CD8-positive, alpha-beta memory T cell (primary cell): ENCODE measurements around the gene CYP27C1. TPM values are rescaled to one million over a fixed set of nuclear protein-coding genes. Genes with fewer than 3 reads are reported as not detected.

Experiments
- CTCF ChIA-PET: fragments of 350-600 bp; sonication (Branson Sonifier 250); formaldehyde crosslinking; loops from one replicate; lab custom pipeline; 2021; ENCODE audit warnings: antibody characterized with exemption; lab: Charles Lee
- POLR2A ChIA-PET: fragments of 350-600 bp; sonication (Branson Sonifier 250); formaldehyde crosslinking; loops from one replicate; lab custom pipeline; 2021; ENCODE audit warnings: antibody characterized with exemption; lab: Charles Lee
- DNase-seq, 5 donors: peaks; one replicate each; pipeline versions ENCODE4 v3.0.0 to v3.0.0-alpha.2; 2020 to 2022; ENCODE audit warnings: mixed read lengths in 1 of 5
- H3K27ac ChIP-seq: one replicate; pipeline ENCODE4 v1.7.0; 2013; ENCODE audit warnings: low read depth, mild to moderate bottlenecking, low read length, moderate library complexity
- H3K27me3 ChIP-seq: 2 replicates; pipeline ENCODE4 v1.7.0; 2013; ENCODE audit warnings: low read length, mild to moderate bottlenecking; ENCODE audit not compliant: insufficient read depth, poor library complexity, severe bottlenecking
- H3K36me3 ChIP-seq: 2 replicates; pipeline ENCODE4 v1.7.0; 2013; ENCODE audit warnings: mild to moderate bottlenecking, low read length, moderate library complexity; ENCODE audit not compliant: insufficient read depth
- H3K4me1 ChIP-seq: 2 replicates; pipeline ENCODE4 v1.7.0; 2013; ENCODE audit warnings: mild to moderate bottlenecking, low read length, moderate library complexity; ENCODE audit not compliant: insufficient read depth
- H3K4me3 ChIP-seq: 2 replicates; pipeline ENCODE4 v1.7.0; 2013; ENCODE audit warnings: mild to moderate bottlenecking, low read length
- H3K9me3 ChIP-seq: 2 replicates; pipeline ENCODE4 v1.7.0; 2013; ENCODE audit warnings: mild to moderate bottlenecking, low read length
- H3K27ac Mint-ChIP-seq, 8 donors: one replicate each; pipeline ENCODE4 v1.8.0; 2020 to 2021; ENCODE audit warnings: mixed read lengths in 8 of 8, mild to moderate bottlenecking in 6 of 8, inconsistent platforms in 3 of 8, moderate library complexity in 3 of 8
- H3K27me3 Mint-ChIP-seq, 2 donors: one replicate each; pipeline ENCODE4 v1.8.0; 2020 to 2021; ENCODE audit warnings: mixed read lengths in 2 of 2, mild to moderate bottlenecking in 1 of 2, moderate library complexity in 1 of 2
- H3K36me3 Mint-ChIP-seq, 3 donors: one replicate each; pipeline ENCODE4 v1.8.0; 2020 to 2021; ENCODE audit warnings: mixed read lengths in 3 of 3, inconsistent platforms in 1 of 3, mild to moderate bottlenecking in 1 of 3
- H3K4me1 Mint-ChIP-seq, 3 donors: one replicate each; pipeline ENCODE4 v1.8.0; 2020 to 2021; ENCODE audit warnings: mixed read lengths in 3 of 3, inconsistent platforms in 1 of 3, mild to moderate bottlenecking in 1 of 3
- H3K4me3 Mint-ChIP-seq, 7 donors: one replicate each; pipeline ENCODE4 v1.8.0; 2020 to 2021; ENCODE audit warnings: mixed read lengths in 7 of 7, mild to moderate bottlenecking in 6 of 7, moderate library complexity in 4 of 7, inconsistent platforms in 2 of 7
- H3K9me3 Mint-ChIP-seq, 5 donors: one replicate each; pipeline ENCODE4 v1.8.0; 2020 to 2022; ENCODE audit warnings: mixed read lengths in 5 of 5, mild to moderate bottlenecking in 3 of 5, moderate library complexity in 2 of 5, inconsistent platforms in 1 of 5
- polyA plus RNA-seq: library from polyadenylated mRNA; unstranded; fragments of 300-500 nt; fragmentation: Illumina TruSeq; gene quantifications from one replicate; pipeline ENCODE4 v1.2.3, GENCODE V29; 2021
- total RNA-seq, 2 experiments: library from RNA; stranded (reverse); gene quantifications; one replicate each; pipeline ENCODE4 v1.2.3, GENCODE V29; 2021

The CYP27C1 gene
- total and polyA plus RNA-seq, 3 experiments from 2014 or later = not detected

DNA sequence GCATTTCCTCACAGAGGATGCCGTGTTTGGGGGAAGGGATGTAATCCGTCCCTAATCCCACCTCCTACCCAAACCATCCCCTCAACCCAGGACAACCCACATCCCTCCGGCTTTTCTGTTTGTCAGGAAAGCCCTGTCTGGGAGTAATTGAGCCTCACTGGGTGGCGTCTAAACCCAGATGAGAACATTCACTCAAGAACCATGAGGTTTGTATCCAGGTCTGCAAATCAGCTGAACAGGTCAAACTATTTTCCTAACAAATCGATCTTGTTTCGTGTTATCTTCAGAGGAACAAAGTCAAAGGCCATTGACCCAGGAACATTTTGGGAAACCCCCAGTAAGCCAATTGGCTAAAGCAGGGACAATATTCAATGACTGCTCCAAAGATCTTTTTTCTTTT is 25.7 kb downstream of the CYP27C1 start:
- ChIA-PET CTCF (no interaction called here), POLR2A (no interaction called here)
- H3K4me1 ChIP-seq = no peaks in the 10 kb centered on the region
- Mint-ChIP-seq H3K36me3 (no peaks in the 10 kb centered on the region), H3K4me1 (peaks cover 0 to 6% (median 0%) of the 10 kb centered on the region in 3 donors), H3K9me3 (peaks cover 0 to 3% (median 0%) of the 10 kb centered on the region in 5 donors), H3K27ac (peak overlapping the region in 1 of 8 donors; percentile 93), H3K4me3 (no peak overlapping the region), H3K27me3 (peaks cover 11 to 14% of the 10 kb centered on the region in 2 donors)
- no peak overlapping the region for H3K27ac ChIP-seq
- H3K9me3 ChIP-seq = no peaks in the 10 kb centered on the region
- H3K4me3 ChIP-seq = no peak overlapping the region
- no peaks in the 10 kb centered on the region for H3K36me3 ChIP-seq
- H3K27me3 ChIP-seq = no peaks in the 10 kb centered on the region
- DNase-seq = no peak

DNA sequence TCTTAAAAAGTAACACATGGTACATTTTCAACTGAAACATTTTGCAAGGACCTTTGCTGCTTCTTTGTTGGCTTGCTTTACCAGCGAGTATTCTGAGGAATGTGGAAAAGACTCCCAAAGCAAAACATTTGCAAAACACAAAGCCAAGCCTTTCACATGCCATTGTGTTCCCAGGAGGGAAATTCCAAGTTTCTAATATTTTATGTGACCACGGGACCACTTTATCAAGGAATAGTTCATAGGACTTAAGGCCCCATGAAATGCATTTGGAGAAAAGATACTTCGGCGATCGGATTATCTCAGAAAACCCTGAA is 26.2 kb downstream of the CYP27C1 start:
- no peak overlapping the region for H3K4me3 Mint-ChIP-seq
- H3K36me3 Mint-ChIP-seq = no peaks in the 10 kb centered on the region
- H3K36me3 ChIP-seq = no peaks in the 10 kb centered on the region
- no peak for DNase-seq
- ChIA-PET CTCF (no interaction called here), POLR2A (no interaction called here)
- H3K27ac ChIP-seq = no peak overlapping the region
- H3K4me3 ChIP-seq = no peak overlapping the region
- no peaks in the 10 kb centered on the region for H3K9me3 ChIP-seq
- peaks cover 0 to 3% (median 2%) of the 10 kb centered on the region in 5 donors for H3K9me3 Mint-ChIP-seq
- no peaks in the 10 kb centered on the region for H3K27me3 ChIP-seq
- H3K4me1 Mint-ChIP-seq = peaks cover 0 to 6% (median 0%) of the 10 kb centered on the region in 3 donors
- H3K27ac Mint-ChIP-seq = no peak overlapping the region
- peaks cover 11 to 18% of the 10 kb centered on the region in 2 donors for H3K27me3 Mint-ChIP-seq
- no peaks in the 10 kb centered on the region for H3K4me1 ChIP-seq

DNA sequence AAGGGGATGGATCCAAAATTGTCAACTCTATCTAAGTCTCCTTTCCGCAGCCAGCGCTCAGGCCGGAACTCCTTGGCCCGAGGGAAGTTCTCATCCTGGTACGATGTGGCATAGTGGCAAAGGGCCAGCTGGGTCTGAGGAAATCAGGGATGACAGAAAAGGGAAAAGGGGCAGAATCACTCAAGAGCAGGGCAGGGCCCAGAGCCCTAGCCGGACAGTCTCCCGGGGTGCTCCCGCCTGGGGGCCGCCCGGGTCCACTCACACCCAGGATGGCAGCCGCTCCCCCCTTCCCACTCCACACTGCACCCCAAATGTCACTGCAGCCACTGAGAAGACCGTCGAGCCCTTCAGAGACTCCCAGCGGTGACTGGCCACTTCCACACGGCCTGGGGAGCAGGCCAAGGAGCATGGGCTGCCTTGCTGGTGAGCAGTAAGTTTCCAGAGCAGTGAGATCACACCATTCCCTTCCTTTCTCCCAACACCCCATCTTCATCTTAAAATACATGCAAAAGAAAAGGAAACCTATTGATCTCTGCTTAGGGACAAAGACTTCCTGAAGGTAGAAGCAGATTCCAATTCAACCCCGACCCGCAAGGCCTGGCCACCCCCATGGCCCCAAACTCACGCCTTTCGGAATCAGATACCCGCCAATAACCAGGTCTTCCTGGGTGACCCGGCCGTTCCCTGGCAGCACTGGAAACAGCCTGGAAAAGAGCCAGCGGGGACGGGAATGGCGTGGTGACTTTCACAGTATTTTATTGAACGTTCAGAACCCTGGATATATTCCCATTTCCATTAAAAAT is 26.7 kb downstream of the CYP27C1 start:
- CTCF ChIA-PET = no interaction called here
- H3K27ac ChIP-seq = no peak overlapping the region
- no peak for DNase-seq
- H3K36me3 ChIP-seq = no peaks in the 10 kb centered on the region
- H3K4me1 Mint-ChIP-seq = peaks cover 0 to 6% (median 0%) of the 10 kb centered on the region in 3 donors
- peaks cover 11 to 24% of the 10 kb centered on the region in 2 donors for H3K27me3 Mint-ChIP-seq
- no peaks in the 10 kb centered on the region for H3K27me3 ChIP-seq
- H3K36me3 Mint-ChIP-seq = no peaks in the 10 kb centered on the region
- H3K9me3 Mint-ChIP-seq = peaks cover 0 to 7% (median 2%) of the 10 kb centered on the region in 5 donors
- no peak overlapping the region for H3K4me3 ChIP-seq
- H3K27ac Mint-ChIP-seq = no peak overlapping the region
- H3K4me1 ChIP-seq = no peaks in the 10 kb centered on the region
- POLR2A ChIA-PET = no interaction called here
- no peak overlapping the region for H3K4me3 Mint-ChIP-seq
- no peaks in the 10 kb centered on the region for H3K9me3 ChIP-seq

DNA sequence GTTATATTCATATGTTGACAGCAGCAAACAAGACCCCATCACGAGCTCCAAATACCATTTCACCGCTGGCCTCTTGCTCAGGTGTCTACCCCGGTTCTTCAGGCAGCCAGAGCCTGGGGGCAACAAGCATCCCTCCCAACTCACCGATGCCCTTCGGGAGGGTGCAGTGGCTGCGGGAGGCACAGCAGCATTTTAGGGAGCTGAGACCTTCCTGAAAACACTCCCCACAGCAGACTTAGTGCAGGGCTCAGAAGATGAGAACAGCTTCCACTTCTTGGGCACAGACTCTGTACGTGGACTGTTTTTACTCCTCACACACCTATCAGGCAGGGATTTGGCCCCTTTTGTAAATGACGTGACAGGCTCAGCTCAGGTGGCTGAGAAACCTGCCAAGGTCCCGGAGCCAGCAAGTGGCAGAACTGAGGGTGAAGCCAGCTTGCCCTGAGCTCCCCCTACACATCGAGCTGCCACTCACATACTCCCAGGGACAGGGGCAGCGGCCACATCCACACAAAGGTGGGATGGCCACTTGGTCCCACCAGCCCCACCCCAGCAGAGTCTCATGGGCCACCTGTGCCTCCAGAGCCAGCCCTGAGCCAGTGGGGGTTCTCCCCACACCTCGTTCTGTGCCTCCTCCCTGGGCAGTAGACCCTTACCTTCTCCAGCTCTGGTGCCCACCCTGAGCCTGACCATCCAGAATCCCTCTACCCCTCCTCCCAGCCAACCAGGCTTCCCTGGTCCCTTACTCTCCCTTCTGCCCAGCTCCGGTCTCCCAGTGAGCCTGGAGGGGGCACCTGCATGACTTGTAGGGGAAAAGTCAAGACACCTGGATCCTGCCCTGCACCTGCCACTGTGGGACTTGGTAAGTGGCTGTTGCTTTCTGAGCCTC is 28.5 kb downstream of the CYP27C1 start:
- no peaks in the 10 kb centered on the region for H3K4me1 ChIP-seq
- no peaks in the 10 kb centered on the region for H3K36me3 ChIP-seq
- H3K27me3 Mint-ChIP-seq = peaks cover 13 to 41% of the 10 kb centered on the region in 2 donors
- H3K9me3 Mint-ChIP-seq = peaks cover 0 to 7% (median 2%) of the 10 kb centered on the region in 5 donors
- POLR2A ChIA-PET = no interaction called here
- H3K27ac Mint-ChIP-seq = no peak overlapping the region
- no peak overlapping the region for H3K27ac ChIP-seq
- H3K4me3 Mint-ChIP-seq = no peak overlapping the region
- H3K27me3 ChIP-seq = no peaks in the 10 kb centered on the region
- H3K36me3 Mint-ChIP-seq = no peaks in the 10 kb centered on the region
- DNase-seq = no peak
- H3K4me1 Mint-ChIP-seq = no peaks in the 10 kb centered on the region
- CTCF ChIA-PET = no interaction called here
- H3K9me3 ChIP-seq = no peaks in the 10 kb centered on the region
- H3K4me3 ChIP-seq = no peak overlapping the region

DNA sequence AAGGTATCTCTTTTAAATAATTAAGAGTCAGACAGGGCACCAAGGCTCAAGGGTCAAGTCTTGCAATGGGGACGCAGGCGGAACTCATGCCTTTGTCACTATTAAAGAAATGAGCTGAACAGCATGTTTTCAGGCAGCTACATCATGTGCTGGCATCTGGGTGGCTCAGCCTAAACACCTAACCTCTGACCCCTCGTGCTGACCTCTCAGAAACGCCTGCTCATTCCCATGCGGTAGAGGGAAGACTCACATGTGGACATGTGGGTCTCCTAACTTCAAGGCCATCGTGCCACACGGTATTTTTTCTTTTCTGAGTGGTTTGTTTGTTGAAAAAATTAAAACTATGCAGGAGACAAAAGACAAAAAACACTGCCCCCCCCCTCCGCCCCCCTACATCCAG is 31.3 kb downstream of the CYP27C1 start:
- H3K9me3 ChIP-seq = no peaks in the 10 kb centered on the region

DNA sequence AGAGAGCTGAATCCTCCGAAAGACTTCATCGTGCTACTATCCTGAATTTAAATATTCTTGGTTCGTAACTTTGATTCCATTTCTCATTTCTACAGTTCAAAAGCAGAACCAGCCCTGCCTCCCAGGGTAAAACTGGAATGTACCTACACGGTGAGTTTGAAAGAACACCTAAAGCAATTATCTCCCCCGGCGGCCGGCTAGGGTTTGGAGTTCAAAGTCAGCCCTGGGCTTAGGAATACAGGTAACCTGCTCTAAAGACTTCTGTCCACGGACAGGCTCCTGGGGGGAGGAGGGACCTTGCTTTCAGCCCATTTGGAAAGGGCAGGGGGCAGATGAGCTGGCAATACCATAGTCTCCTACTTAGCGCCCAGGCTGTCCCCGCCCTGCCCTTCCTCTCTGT is 32.3 kb downstream of the CYP27C1 start:
- no peaks in the 10 kb centered on the region for H3K36me3 ChIP-seq
- Mint-ChIP-seq H3K27ac (no peak overlapping the region), H3K27me3 (peaks cover 12 to 68% of the 10 kb centered on the region in 2 donors), H3K4me3 (no peak overlapping the region), H3K4me1 (peaks cover 3 to 10% (median 9%) of the 10 kb centered on the region in 3 donors), H3K36me3 (no peaks in the 10 kb centered on the region), H3K9me3 (peaks cover 0 to 7% (median 2%) of the 10 kb centered on the region in 5 donors)
- H3K27me3 ChIP-seq = no peaks in the 10 kb centered on the region
- no peaks in the 10 kb centered on the region for H3K4me1 ChIP-seq
- no peak overlapping the region for H3K27ac ChIP-seq
- ChIA-PET CTCF (interaction anchor here (0.8 to 1.0 kb wide), 2 partner anchors 9 to 138 kb away, joined by 3 read pairs; no protein-coding TSS in a partner anchor), POLR2A (no interaction called here)
- H3K4me3 ChIP-seq = no peak overlapping the region
- H3K9me3 ChIP-seq = no peaks in the 10 kb centered on the region
- no peak for DNase-seq

More for the DNA sequence above, 31.3 kb downstream of the CYP27C1 start:
- peaks cover 3 to 10% (median 9%) of the 10 kb centered on the region in 3 donors for H3K4me1 Mint-ChIP-seq
- Histone ChIP-seq H3K4me3 (no peak overlapping the region), H3K36me3 (no peaks in the 10 kb centered on the region), H3K27me3 (no peaks in the 10 kb centered on the region), H3K27ac (no peak overlapping the region), H3K4me1 (no peaks in the 10 kb centered on the region)
- CTCF ChIA-PET = no interaction called here
- no peak overlapping the region for H3K27ac Mint-ChIP-seq
- DNase-seq = no peak
- H3K27me3 Mint-ChIP-seq = peaks cover 12 to 61% of the 10 kb centered on the region in 2 donors
- POLR2A ChIA-PET = no interaction called here
- no peaks in the 10 kb centered on the region for H3K36me3 Mint-ChIP-seq
- no peak overlapping the region for H3K4me3 Mint-ChIP-seq
- peaks cover 0 to 7% (median 2%) of the 10 kb centered on the region in 5 donors for H3K9me3 Mint-ChIP-seq

DNA sequence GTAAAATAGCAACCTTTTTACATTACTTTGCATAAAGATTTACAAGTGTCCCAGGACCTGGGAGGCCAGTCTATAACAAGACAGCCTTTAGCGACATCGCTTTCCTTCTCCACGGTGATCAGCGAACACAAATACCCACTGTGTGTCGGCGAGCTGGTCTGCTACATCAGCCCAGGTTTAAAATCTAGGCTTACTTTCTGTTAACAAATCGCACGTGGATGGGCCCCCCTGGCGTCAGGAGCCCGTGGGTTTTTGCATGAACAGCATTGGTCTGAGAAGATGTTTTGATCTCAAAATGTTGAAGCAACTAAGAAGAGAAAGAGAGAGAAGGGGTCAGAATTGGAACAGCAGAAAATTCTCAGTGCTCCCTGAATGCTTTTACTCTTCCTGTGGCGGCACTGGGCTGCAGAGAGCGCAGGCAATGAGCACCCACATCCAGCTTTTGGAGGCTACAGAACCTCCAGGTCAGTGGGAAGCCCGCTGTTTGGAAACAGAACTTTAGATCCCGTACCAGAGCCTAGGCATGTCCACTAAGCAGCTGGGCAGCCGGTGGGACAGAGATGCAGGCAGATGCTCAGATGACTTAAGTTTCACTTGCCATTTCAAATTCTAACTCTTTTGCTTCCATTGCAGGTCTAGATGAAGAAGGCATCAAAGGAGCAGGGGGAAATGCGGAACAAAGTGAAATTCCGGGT is 32.9 kb downstream of the CYP27C1 start:
- H3K4me1 Mint-ChIP-seq = peaks cover 3 to 10% (median 9%) of the 10 kb centered on the region in 3 donors
- H3K27ac ChIP-seq = no peak overlapping the region
- ChIA-PET CTCF (interaction anchor here (0.8 to 1.0 kb wide), 2 partner anchors 10 to 138 kb away, joined by 3 read pairs; no protein-coding TSS in a partner anchor), POLR2A (no interaction called here)
- no peak for DNase-seq
- H3K27me3 Mint-ChIP-seq = peaks cover 12 to 64% of the 10 kb centered on the region in 2 donors
- no peaks in the 10 kb centered on the region for H3K27me3 ChIP-seq
- H3K4me1 ChIP-seq = no peaks in the 10 kb centered on the region
- H3K4me3 Mint-ChIP-seq = no peak overlapping the region
- no peak overlapping the region for H3K4me3 ChIP-seq
- peaks cover 0 to 7% (median 2%) of the 10 kb centered on the region in 5 donors for H3K9me3 Mint-ChIP-seq
- H3K36me3 Mint-ChIP-seq = no peaks in the 10 kb centered on the region
- no peak overlapping the region for H3K27ac Mint-ChIP-seq
- no peaks in the 10 kb centered on the region for H3K36me3 ChIP-seq
- H3K9me3 ChIP-seq = no peaks in the 10 kb centered on the region
